Muscle of leg (tissue), 11 donors: ENCODE results near the gene TRIO. TPM values are rescaled to one million over a fixed set of nuclear protein-coding genes. Genes with fewer than 3 reads are reported as not detected.
A peak's percentile ranks its signal among the peaks of the same experiment; 100 is the strongest.
"Not testable (repeated sequence)": the region's sequence is repeated elsewhere in the genome, so short reads cannot be mapped to it uniquely, and the experiment has no call there.

Experiments used
- DNase-seq: peaks from one replicate; pipeline ENCODE4 v3.0.0; 2013
- H3K27ac ChIP-seq: one replicate; pipeline ENCODE4 v1.5.1; 2013; ENCODE audit warnings: mild to moderate bottlenecking, low read length, control low read depth
- H3K27me3 ChIP-seq: one replicate; pipeline ENCODE4 v1.6.1; 2013; ENCODE audit warnings: low read length; ENCODE audit not compliant: control insufficient read depth, insufficient read depth
- H3K36me3 ChIP-seq: one replicate; pipeline ENCODE4 v1.6.1; 2013; ENCODE audit warnings: low read length; ENCODE audit not compliant: control insufficient read depth, insufficient read depth
- H3K4me1 ChIP-seq: one replicate; pipeline ENCODE4 v1.6.1; 2013; ENCODE audit warnings: low read length; ENCODE audit not compliant: control insufficient read depth, insufficient read depth
- H3K4me3 ChIP-seq: one replicate; pipeline ENCODE4 v1.5.1; 2013; ENCODE audit warnings: low read length, control low read depth
- H3K9me3 ChIP-seq: replicated peaks from 2 replicates; pipeline ENCODE4 v1.6.1; 2013; ENCODE audit warnings: low read depth, low read length; ENCODE audit not compliant: control insufficient read depth
- WGBS: methylation state at CpG from one replicate; pipeline ENCODE4 v1.1.5; 2013; ENCODE audit warnings: missing lambda C conversion rate; ENCODE audit not compliant: insufficient coverage; 5-methylcytosine and 5-hydroxymethylcytosine counted together
- polyA plus RNA-seq, 8 donors: library from polyadenylated mRNA; unstranded; fragments of 120-200 nt; gene quantifications; one replicate each; pipeline versions ENCODE4 v1.2.1 to v1.2.3, GENCODE V29; 2013; ENCODE audit warnings: inconsistent platforms in 1 of 8, low replicate concordance in 1 of 8; ENCODE audit not compliant: insufficient read length in 8 of 8, insufficient read depth in 1 of 8
- total RNA-seq: library from RNA; stranded (reverse); fragments of 120-200 nt; gene quantifications from one replicate; pipeline ENCODE4 v1.2.4, GENCODE V29; 2013

Gene TRIO
- total and polyA plus RNA-seq, 9 donors: 124 to 219 (median 168) TPM

DNA sequence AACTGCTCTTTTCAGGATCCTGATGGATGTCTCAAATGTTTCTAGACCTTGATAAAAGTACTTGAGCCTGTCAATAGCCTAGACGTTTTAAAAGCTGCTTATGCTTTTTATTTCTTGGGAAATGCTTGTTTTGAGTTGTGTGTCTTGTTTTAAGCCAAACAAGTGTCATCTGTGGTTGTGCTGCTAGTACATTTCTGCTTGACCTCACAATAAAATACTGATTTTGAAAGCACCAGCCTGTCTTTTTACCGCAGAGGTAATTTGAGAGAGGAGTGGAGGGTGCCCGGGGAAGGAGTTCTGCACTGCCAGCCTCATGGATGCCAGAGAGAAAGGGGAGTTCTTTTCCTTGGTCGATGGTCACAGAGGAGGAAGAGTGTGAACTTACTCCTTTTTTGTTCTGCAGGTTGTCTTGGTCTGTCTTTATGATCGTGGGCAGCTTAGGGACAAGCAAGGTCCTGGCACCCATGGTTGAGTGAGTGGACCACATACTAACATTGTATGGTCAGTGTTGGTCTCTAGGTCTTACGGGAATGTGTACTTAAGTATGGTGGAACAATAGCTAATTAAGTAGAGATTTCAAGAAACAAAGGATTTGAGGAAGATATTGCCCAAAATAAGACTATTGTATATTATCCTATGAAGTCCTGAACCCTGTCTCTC is 61.0 kb downstream of the TRIO start:
- peak overlapping the region; percentile 69 for H3K27ac ChIP-seq
- WGBS: 90% methylated on average over 2 of the region's 6 CpGs
- H3K4me3 ChIP-seq: no peak overlapping the region
- no peaks in the 10 kb centered on the region for H3K27me3 ChIP-seq
- no peaks in the 10 kb centered on the region for H3K36me3 ChIP-seq
- no peak for DNase-seq
- H3K9me3 ChIP-seq: no peaks in the 10 kb centered on the region
- peaks cover 30% of the 10 kb centered on the region for H3K4me1 ChIP-seq

DNA sequence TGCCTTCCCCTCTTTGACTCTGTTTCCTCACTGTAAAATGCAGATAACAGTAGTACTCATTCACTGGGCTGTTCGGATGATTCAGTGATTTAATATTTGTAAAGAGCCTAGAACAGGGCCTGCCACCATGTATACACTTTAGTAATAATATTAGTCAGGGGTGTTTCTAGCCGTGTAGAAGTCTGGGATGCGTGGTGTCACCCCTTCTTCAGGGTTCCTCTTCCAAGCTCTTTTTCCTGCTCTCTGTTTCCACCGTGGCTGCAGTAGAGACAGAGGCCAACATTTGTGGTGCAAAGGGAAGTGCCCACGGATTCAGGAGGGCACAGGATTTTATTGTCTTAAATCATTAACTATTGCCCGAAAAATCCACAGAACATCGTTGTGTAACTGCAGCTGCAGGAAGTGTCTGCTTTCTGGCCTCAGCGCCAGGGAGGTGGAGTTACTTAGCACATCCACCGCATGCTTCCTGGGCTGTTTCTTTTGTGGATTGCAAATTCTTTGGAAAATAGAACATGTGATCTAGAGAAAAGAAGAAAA is 61.7 kb downstream of the TRIO start:
- peaks cover 27% of the 10 kb centered on the region for H3K4me1 ChIP-seq

DNA sequence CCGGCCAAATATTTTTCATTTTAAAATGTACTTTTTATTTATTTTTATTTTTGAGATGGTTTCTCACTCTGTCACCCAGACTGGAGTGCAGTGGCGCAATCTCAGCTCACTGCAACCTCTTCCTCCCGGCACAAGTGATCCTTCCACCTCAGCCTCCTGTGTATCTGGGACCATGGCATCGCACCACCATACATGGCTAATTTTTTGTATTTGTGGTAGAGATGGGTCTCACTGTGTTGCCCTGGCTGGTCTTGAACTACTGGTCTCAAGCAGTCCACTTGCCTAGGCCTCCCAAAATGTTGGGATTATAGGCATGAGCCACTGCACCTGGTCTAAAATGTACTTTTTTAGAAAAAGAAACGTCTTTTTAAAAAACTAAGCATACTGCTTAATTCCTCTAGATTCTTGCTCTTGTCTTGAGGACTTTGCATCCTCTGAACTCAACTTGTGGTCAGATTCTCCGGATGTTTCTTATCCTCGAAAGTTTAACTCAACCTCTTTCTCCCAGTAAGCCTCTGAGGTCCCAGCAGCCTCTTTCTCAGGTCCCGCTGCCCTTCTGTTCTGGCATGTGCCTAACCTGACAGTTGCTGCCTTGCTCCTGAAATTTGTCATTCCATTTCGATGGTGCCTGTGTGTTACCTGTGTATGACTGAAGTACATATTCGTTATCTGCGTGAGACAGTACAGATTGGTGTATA is 63.0 kb downstream of the TRIO start:
- Histone ChIP-seq H3K4me1 (peaks cover 29% of the 10 kb centered on the region), H3K27ac (no peak overlapping the region)
- 83% methylated on average over 2 of the region's 11 CpGs for WGBS

More for the DNA sequence above, 61.7 kb downstream of the TRIO start:
- Histone ChIP-seq H3K36me3 (no peaks in the 10 kb centered on the region), H3K27me3 (no peaks in the 10 kb centered on the region), H3K4me3 (peak overlapping the region; percentile 19), H3K27ac (peak overlapping the region; percentile 69), H3K9me3 (no peaks in the 10 kb centered on the region)
- WGBS: 0% methylated on average over 5 of the region's 9 CpGs
- peak; percentile 84 for DNase-seq

DNA sequence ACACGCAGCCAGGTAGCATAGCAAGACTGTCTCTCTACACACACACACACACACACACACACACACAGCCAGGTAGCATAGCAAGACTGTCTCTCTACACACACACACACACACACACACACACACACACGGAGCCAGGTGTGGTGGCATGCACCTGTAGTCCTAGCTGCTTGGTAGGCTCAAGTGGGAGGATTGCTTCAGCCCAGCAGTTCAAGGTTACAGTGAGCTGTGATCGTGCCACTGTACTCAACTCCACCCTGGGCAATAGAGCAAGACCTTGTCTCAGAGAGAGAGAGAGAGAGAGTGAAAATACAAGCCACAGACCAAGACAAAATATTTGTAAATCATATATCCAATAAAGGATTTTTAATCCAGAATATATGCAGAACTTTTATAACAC is 64.3 kb downstream of the TRIO start:
- not testable (repeated sequence) for H3K27me3 ChIP-seq, H3K36me3 ChIP-seq, H3K27ac ChIP-seq, H3K4me3 ChIP-seq, H3K9me3 ChIP-seq, DNase-seq
- peaks cover 33% of the 10 kb centered on the region for H3K4me1 ChIP-seq
- WGBS: no CpG with 5 or more reads among the region's 3 CpGs

More for the DNA sequence above, 63.0 kb downstream of the TRIO start:
- no peaks in the 10 kb centered on the region for H3K9me3 ChIP-seq
- no peaks in the 10 kb centered on the region for H3K36me3 ChIP-seq
- no peaks in the 10 kb centered on the region for H3K27me3 ChIP-seq
- no peak for DNase-seq
- H3K4me3 ChIP-seq: no peak overlapping the region

DNA sequence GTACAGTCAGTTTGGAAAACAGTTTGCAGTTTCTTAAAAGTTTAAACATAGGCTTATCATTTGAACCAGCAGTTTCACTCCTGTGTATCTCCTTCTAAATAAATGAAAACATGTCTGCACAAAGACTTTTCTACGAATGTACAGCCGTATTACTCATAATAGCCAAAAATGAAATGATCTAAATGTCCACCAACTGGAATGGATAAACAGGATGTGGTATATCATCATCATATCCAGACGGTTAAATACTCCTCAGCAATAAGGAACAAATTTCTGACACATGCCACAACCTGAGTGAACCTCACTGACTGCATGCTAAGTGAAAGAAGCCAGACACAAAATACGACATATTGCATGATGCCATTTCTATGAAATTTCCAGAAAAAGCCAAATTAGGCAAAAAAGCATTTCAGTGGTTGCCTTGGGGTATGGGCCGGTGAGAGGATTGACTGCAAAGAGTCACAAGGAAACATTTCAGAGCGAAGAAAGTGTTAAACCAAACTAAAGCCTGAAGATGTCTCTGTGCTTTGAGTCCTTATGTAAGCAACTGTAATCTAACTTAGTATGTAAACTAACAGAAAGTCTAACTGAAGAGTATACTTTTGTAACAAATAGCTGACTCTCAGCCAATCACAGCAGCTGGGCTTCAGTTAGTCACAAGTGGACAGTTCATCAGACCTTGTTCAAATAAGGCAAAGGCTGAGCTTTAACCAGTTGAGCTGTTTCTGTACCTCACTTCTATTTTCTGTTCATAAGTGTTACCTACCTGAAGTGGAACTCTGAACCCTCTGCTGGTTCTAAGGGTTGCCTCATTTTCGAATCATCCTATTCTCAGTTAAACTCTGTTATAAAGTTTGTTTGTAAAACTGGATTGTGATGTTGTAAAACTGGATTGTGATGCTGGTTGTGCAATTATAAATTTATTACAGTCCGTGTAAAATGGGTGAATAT is 65.2 kb downstream of the TRIO start:
- H3K36me3 ChIP-seq: no peaks in the 10 kb centered on the region
- H3K4me1 ChIP-seq: peaks cover 31% of the 10 kb centered on the region
- no peak overlapping the region for H3K4me3 ChIP-seq
- no peaks in the 10 kb centered on the region for H3K9me3 ChIP-seq
- 85% methylated on average over 3 of the region's 8 CpGs for WGBS
- no peak overlapping the region for H3K27ac ChIP-seq
- no peaks in the 10 kb centered on the region for H3K27me3 ChIP-seq
- DNase-seq: peak; percentile 62

DNA sequence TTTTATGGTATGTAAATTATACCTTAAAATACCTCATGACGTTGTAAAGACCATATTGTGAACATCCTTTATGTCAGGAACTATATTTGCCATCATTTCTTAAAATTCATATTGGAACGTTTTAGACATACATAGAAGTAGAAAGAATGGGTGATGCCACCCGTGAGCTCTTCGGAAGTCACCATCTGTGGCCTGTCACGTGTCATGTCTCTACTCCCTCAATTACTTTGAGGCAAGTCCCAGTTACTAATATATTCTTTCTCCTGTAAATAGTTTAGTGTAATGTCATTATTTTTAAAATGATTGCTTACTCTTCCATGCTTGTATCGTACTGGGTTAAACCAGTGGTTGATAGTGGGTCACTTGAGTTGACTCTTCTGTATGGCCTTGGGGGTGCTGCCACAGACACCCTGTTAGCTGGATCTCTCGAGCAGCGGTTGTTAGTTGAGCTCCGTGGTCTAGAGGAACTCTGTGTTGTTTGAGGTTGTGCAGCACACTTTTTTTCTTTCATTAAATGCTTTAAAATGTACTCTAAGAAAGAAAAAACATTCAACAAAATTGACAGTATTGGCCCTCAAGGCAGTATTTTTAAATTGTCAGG is 66.2 kb downstream of the TRIO start:
- Histone ChIP-seq H3K27me3 (no peaks in the 10 kb centered on the region), H3K4me1 (peaks cover 25% of the 10 kb centered on the region), H3K9me3 (no peaks in the 10 kb centered on the region), H3K27ac (no peak overlapping the region), H3K36me3 (no peaks in the 10 kb centered on the region), H3K4me3 (no peak overlapping the region)
- no peak for DNase-seq
- 100% methylated on average over 1 of the region's 9 CpGs for WGBS

DNA sequence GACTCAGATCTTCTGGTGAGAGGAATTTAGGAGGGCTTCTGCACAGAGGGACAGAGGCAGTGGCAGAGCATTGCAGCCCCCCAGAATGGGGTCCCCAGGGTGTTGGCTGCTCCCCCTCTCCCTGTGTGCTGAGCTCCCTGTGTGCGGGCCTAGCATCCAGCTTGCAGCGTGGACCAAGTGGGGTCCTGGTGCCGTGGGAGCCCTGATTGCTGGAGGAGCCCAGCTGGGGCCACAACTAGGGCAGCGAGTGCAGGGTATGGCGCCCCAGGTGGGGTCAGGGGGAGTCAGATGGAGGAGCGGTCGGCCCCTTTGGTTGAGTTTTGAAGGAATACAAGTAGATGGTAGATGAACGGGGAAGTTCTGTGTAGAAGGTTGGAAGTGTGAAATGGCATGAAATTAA is 66.7 kb downstream of the TRIO start:
- Histone ChIP-seq H3K9me3 (no peaks in the 10 kb centered on the region), H3K27ac (no peak overlapping the region), H3K4me3 (no peak overlapping the region), H3K36me3 (no peaks in the 10 kb centered on the region), H3K27me3 (no peaks in the 10 kb centered on the region), H3K4me1 (peaks cover 22% of the 10 kb centered on the region)
- DNase-seq: no peak
- WGBS: 95% methylated on average over 7 of the region's 8 CpGs

DNA sequence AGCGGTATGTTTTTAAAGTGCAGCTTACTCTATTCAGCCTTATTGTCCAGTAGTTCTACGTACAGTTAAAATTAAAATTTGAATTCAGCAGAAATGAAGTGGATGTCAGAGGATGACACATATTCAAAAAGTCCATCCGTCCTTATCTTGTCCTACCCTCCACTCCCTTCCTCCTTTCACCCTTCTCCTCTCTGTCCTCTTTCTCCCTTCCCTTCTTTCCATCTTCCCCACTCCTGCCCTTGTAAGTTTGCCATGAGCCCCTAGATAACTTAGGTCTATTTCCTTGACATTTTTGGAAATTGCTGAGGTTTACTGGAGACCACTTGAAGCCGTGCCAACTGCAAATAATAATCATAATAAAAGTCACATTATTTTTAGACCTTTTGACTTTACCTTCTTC is 67.6 kb downstream of the TRIO start:
- Histone ChIP-seq H3K4me3 (no peak overlapping the region), H3K27me3 (no peaks in the 10 kb centered on the region), H3K9me3 (no peaks in the 10 kb centered on the region), H3K36me3 (no peaks in the 10 kb centered on the region), H3K27ac (no peak overlapping the region), H3K4me1 (peaks cover 20% of the 10 kb centered on the region)
- DNase-seq: no peak
- no CpG with 5 or more reads among the region's 4 CpGs for WGBS

DNA sequence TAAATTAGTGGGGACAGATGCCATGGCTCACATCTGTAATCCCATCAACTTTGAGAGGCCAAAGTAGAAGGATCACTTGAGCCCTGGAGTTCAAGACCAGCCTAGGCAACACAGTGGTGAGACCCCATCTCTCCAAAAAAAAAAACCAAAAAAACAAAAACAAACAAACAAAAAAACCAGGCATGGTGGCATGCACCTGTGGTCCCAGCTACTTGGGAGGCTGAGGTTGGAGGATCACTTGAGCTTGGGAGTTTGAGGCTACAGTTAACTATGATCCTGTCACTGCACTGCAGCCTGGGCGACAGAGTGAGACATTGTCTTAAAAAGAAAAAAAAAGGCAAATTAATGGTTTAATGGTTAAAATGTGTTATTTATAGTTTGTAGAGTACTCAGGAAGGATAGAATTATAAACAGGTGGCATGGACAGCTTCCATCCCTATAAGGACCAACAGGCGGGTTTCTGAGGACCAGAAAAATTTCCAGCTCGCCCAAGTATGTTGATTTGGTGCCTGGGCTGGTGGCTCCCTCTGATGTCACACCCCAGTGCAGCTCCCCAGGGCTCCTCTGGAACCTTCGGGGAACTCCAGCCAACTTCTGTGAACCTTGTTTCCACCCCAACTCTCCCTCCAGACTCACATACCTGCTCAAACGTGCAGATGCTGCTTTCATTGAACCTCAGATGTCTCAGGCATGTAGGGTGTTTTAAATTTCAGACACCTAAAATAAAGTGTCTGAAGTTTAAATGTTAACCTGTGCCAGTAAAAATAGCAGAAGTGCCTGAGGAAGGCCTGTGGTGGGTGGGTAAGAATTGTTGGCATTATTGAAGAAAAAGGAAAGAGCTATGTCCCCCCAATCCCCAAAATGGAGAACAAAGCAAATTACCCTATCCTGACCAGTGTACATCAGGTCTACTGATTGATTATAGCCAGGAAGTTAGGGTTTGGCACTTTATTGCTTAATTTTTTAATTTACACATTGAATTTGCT is 69.0 kb downstream of the TRIO start:
- Histone ChIP-seq H3K4me1 (peaks cover 22% of the 10 kb centered on the region), H3K27ac (no peak overlapping the region), H3K27me3 (no peaks in the 10 kb centered on the region), H3K4me3 (no peak overlapping the region), H3K36me3 (no peaks in the 10 kb centered on the region), H3K9me3 (no peaks in the 10 kb centered on the region)
- no peak for DNase-seq
- WGBS: no CpG with 5 or more reads among the region's 5 CpGs
